Femur (tissue), 1 donor: ENCODE data around the gene SEMA3E.
"Not testable (repeated sequence)": the region's sequence is repeated elsewhere in the genome, so short reads cannot be mapped to it uniquely, and the experiment has no call there.

Experiments used
- DNase-seq: peaks from one replicate; pipeline ENCODE4 v3.0.0-alpha.2; 2017

SEMA3E gene

GRCh38 chr7:83484826-83485225, 164.1 kb downstream of the SEMA3E start:
- DNase-seq = no peak

GRCh38 chr7:83484266-83484665, 164.7 kb downstream of the SEMA3E start:
- DNase-seq = no peak

GRCh38 chr7:83478616-83479015, 170.3 kb downstream of the SEMA3E start:
- DNase-seq = no peak

GRCh38 chr7:83476511-83477050, 172.4 kb downstream of the SEMA3E start:
- no peak for DNase-seq

GRCh38 chr7:83475420-83475819, 173.5 kb downstream of the SEMA3E start:
- DNase-seq = no peak

GRCh38 chr7:83472376-83472775, 176.6 kb downstream of the SEMA3E start:
- DNase-seq = no peak

GRCh38 chr7:83469491-83469890, 179.4 kb downstream of the SEMA3E start:
- no peak for DNase-seq

- DNase-seq = no peak
Measured at GRCh38 chr7:83469076-83469475, 179.9 kb downstream of the SEMA3E start.

GRCh38 chr7:83468251-83468739, 180.6 kb downstream of the SEMA3E start:
- DNase-seq = peak; percentile 76

GRCh38 chr7:83467493-83467892, 181.4 kb downstream of the SEMA3E start:
- DNase-seq = no peak

- DNase-seq = no peak
Measured at GRCh38 chr7:83466956-83467355, 182.0 kb downstream of the SEMA3E start.

GRCh38 chr7:83466187-83466923, 182.6 kb downstream of the SEMA3E start:
- DNase-seq = no peak

- no peak for DNase-seq
Measured at GRCh38 chr7:83465643-83466042, 183.3 kb downstream of the SEMA3E start.

- not testable (repeated sequence) for DNase-seq
Measured at GRCh38 chr7:83461820-83462219, 187.1 kb downstream of the SEMA3E start.

GRCh38 chr7:83459930-83460653, 188.8 kb downstream of the SEMA3E start:
- DNase-seq = not testable (repeated sequence)

- DNase-seq = not testable (repeated sequence)
Measured at GRCh38 chr7:83459101-83459929, 189.6 kb downstream of the SEMA3E start.

GRCh38 chr7:83457022-83457892, 191.7 kb downstream of the SEMA3E start:
- DNase-seq = no peak

- no peak for DNase-seq
Measured at GRCh38 chr7:83456413-83456812, 192.5 kb downstream of the SEMA3E start.

GRCh38 chr7:83455612-83456011, 193.3 kb downstream of the SEMA3E start:
- no peak for DNase-seq

- DNase-seq = no peak
Measured at GRCh38 chr7:83452256-83452655, 196.7 kb downstream of the SEMA3E start.

- no peak for DNase-seq
Measured at GRCh38 chr7:83451501-83452045, 197.4 kb downstream of the SEMA3E start.

GRCh38 chr7:83449781-83450180, 199.2 kb downstream of the SEMA3E start:
- DNase-seq = no peak
